Measurements from ENCODE around the gene CA5A. TPM values are rescaled to one million over a fixed set of nuclear protein-coding genes. Genes with fewer than 3 reads are reported as not detected.

The CA5A gene
- total and polyA plus RNA-seq, 2 of the 4 experiments (the other 2 are of a cell fraction): not detected

GRCh38 chr16:87953308-87954215 lies 17.2 kb upstream of the CA5A start:
- ChIA-PET POLR2A (ENCODE audit: unreplicated experiment) (no interaction called here), CTCF (no interaction called here)
- H2BK5ac ChIP-seq (ENCODE audit: low read depth, low read length, poor library complexity, severe bottlenecking): peak overlapping the region; percentile 21
- no peak overlapping the region for H2BK20ac ChIP-seq (ENCODE audit: low read depth, low read length)
- H3K4ac ChIP-seq (ENCODE audit: low read depth, low read length): peak overlapping the region; percentile 24; the same call in 1 of the 2 replicates
- intact Hi-C loops (cut with micrococcal nuclease): loop anchor here (10.0 kb wide), 3 partner anchors 351 to 611 kb away; partner anchors contain the start of gene ZNF469
- no peak overlapping the region for H3K9ac ChIP-seq (ENCODE audit: low read depth, low read length)
- dilution Hi-C loops (cut with HindIII; ENCODE audit: low sequenced_read_pairs, unreplicated experiment): no loop called here
- no peak overlapping the region for H2AK9ac ChIP-seq (replicated peaks; ENCODE audit: low read depth, low read length, poor library complexity)
- H3K4me1 ChIP-seq (ENCODE audit: control insufficient read depth, insufficient read depth, low read length): peaks cover 21% of the 10 kb centered on the region
- H4K8ac ChIP-seq (ENCODE audit: low read depth in 2 of 2, low read length in 2 of 2): peak overlapping the region; percentile 31 to 48; a peak in 2 of 4 replicates
- H3K79me1 ChIP-seq (ENCODE audit: low read depth in 1 of 2, low read length in 2 of 2): peaks cover 33 to 67% of the 10 kb centered on the region in 2 experiments
- H3K9me3 ChIP-seq (ENCODE audit: control insufficient read depth, insufficient read depth, low read length): no peaks in the 10 kb centered on the region
- in situ Hi-C loops (cut with MboI; ENCODE audit: low sequenced_read_pairs): no loop called here
- no peak for ATAC-seq (ENCODE audit: low read depth)
- no peaks in the 10 kb centered on the region for H3K27me3 ChIP-seq (ENCODE audit: control insufficient read depth, insufficient read depth, low read length)
- peak overlapping the region; percentile 21; the same call in 1 of the 2 replicates for H3K27ac ChIP-seq (ENCODE audit: insufficient read depth, low read length)
- H3K18ac ChIP-seq (ENCODE audit: low read depth, low read length): no peak overlapping the region
- BruUV-seq (replicated peaks): no TSS peak
- H3K4me2 ChIP-seq (ENCODE audit: low read depth, low read length): peak overlapping the region; percentile 6; the same call in 1 of the 2 replicates
- H2AFZ ChIP-seq (replicated peaks; ENCODE audit: low read length, poor library complexity): no peak overlapping the region
- no peak overlapping the region for H4K91ac ChIP-seq (ENCODE audit: insufficient read depth, low read depth, low read length)
- peak overlapping the region; percentile 39 for H4K5ac ChIP-seq (ENCODE audit: low read depth, low read length)
- no peak for DNase-seq
- H3K14ac ChIP-seq (replicated peaks; ENCODE audit: low read depth, low read length): 0 out of 2 replicates have a peak overlapping the region, but pooled peaks have one; percentile 17
- H4K20me1 ChIP-seq (ENCODE audit: insufficient read depth, low read length): peaks cover 9% of the 10 kb centered on the region
- H3K9me1 ChIP-seq (ENCODE audit: insufficient read depth, low read length): peaks cover 19% of the 10 kb centered on the region
- H3K4me3 ChIP-seq (ENCODE audit: insufficient read depth, low read depth, low read length): no peak overlapping the region
- peak overlapping the region; percentile 60; the same call in 1 of the 2 replicates for H3K23ac ChIP-seq (ENCODE audit: low read depth, low read length)
- H2AK5ac ChIP-seq (ENCODE audit: low read depth, low read length): peak overlapping the region; percentile 10; the same call in 1 of the 2 replicates
- no peak overlapping the region for H3K56ac ChIP-seq (ENCODE audit: extremely low read depth, insufficient read depth, low read length)
- peaks cover 4% of the 10 kb centered on the region for H3K36me3 ChIP-seq (ENCODE audit: control insufficient read depth, insufficient read depth, low read length)
- no peak overlapping the region for H2BK120ac ChIP-seq (ENCODE audit: low read depth, low read length)
- no peak overlapping the region for H2BK15ac ChIP-seq (ENCODE audit: low read depth, low read length)
- WGBS, 2 experiments (ENCODE audit: extremely low coverage in 2 of 2, insufficient read length in 1 of 2): 86% methylated on average over 4 of the region's 15 CpGs; no CpG with 5 or more reads in 1 of the 2 experiments
- TF ChIP-seq CHD1 (IDR thresholded peaks at IDR 0.05; ENCODE audit: low read depth, low read length): no peak
- TF ChIP-seq, protein P1, sequence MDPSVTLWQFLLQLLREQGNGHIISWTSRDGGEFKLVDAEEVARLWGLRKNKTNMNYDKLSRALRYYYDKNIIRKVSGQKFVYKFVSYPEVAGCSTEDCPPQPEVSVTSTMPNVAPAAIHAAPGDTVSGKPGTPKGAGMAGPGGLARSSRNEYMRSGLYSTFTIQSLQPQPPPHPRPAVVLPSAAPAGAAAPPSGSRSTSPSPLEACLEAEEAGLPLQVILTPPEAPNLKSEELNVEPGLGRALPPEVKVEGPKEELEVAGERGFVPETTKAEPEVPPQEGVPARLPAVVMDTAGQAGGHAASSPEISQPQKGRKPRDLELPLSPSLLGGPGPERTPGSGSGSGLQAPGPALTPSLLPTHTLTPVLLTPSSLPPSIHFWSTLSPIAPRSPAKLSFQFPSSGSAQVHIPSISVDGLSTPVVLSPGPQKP (IDR thresholded peaks at IDR 0.05; ENCODE audit: borderline replicate concordance, low read depth, low read length): no peak
- TF ChIP-seq BHLHE40 (IDR thresholded peaks at IDR 0.05; ENCODE audit: low read depth, low read length): no peak
- TF ChIP-seq POLR2A (IDR thresholded peaks at IDR 0.05; ENCODE audit: low read depth, low read length): no peak; the same call in 1 of the 2 replicates
- TF ChIP-seq, protein P2, sequence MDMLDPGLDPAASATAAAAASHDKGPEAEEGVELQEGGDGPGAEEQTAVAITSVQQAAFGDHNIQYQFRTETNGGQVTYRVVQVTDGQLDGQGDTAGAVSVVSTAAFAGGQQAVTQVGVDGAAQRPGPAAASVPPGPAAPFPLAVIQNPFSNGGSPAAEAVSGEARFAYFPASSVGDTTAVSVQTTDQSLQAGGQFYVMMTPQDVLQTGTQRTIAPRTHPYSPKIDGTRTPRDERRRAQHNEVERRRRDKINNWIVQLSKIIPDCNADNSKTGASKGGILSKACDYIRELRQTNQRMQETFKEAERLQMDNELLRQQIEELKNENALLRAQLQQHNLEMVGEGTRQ (IDR thresholded peaks at IDR 0.05; ENCODE audit: low read depth, low read length): no peak
- TF ChIP-seq NFE2L2 (IDR thresholded peaks at IDR 0.05; ENCODE audit: low read depth, low read length): no peak
- no peak for TF ChIP-seq MXI1 (IDR thresholded peaks at IDR 0.05; ENCODE audit: borderline replicate concordance, low read depth, low read length)
- TF ChIP-seq MAZ (IDR thresholded peaks at IDR 0.05; ENCODE audit: borderline replicate concordance, low read depth, low read length): no peak
- no peak for TF ChIP-seq CEBPB (IDR thresholded peaks at IDR 0.05; ENCODE audit: low read depth, low read length)
- no peak for TF ChIP-seq FOS (IDR thresholded peaks at IDR 0.05; ENCODE audit: low read depth, low read length)
- no peak for TF ChIP-seq SMC3 (IDR thresholded peaks at IDR 0.05; ENCODE audit: low read depth, low read length)
- TF ChIP-seq RFX5 (IDR thresholded peaks at IDR 0.05; ENCODE audit: low read depth, low read length): no peak
- TF ChIP-seq RAD21 (IDR thresholded peaks at IDR 0.05; ENCODE audit: low read length): no peak
- no peak for TF ChIP-seq MAFK (IDR thresholded peaks at IDR 0.05; ENCODE audit: low read depth, low read length)
- no peak for TF ChIP-seq RCOR1 (IDR thresholded peaks at IDR 0.05; ENCODE audit: insufficient replicate concordance, low read length)

All from IMR-90 (cell line).